Endodermal cell (in vitro differentiated cells): ENCODE results near the gene CISD2. TPM values are rescaled to one million over a fixed set of nuclear protein-coding genes. Genes with fewer than 3 reads are reported as not detected.
"Not testable (repeated sequence)": the region's sequence is repeated elsewhere in the genome, so short reads cannot be mapped to it uniquely, and the experiment has no call there.

Experiments used
- DNase-seq: peaks from one replicate; pipeline ENCODE4 v3.0.0-alpha.2; 2017
- H3K27ac ChIP-seq: 2 replicates; pipeline ENCODE4 v1.5.1; 2013; ENCODE audit warnings: mild to moderate bottlenecking, low read depth, low read length, moderate library complexity
- H3K27me3 ChIP-seq: 2 replicates; pipeline ENCODE4 v1.6.1; 2013; ENCODE audit warnings: mild to moderate bottlenecking, low read length, moderate library complexity; ENCODE audit not compliant: insufficient read depth, control insufficient read depth, poor library complexity, severe bottlenecking
- H3K36me3 ChIP-seq: 2 replicates; pipeline ENCODE4 v1.7.0; 2013; ENCODE audit warnings: mild to moderate bottlenecking, low read length, moderate library complexity; ENCODE audit not compliant: control insufficient read depth, insufficient read depth
- H3K4me1 ChIP-seq: one replicate; pipeline ENCODE4 v1.7.0; 2013; ENCODE audit warnings: low read length; ENCODE audit not compliant: control insufficient read depth, insufficient read depth
- H3K4me3 ChIP-seq: 2 replicates; pipeline ENCODE4 v1.5.1; 2013; ENCODE audit warnings: mild to moderate bottlenecking, low read length, moderate library complexity
- H3K9ac ChIP-seq: 2 replicates; pipeline ENCODE4 v1.6.1; 2013; ENCODE audit warnings: mild to moderate bottlenecking, low read length, moderate library complexity; ENCODE audit not compliant: poor library complexity, severe bottlenecking; ENCODE audit errors: extremely low read depth
- H3K9me3 ChIP-seq: 2 replicates; pipeline ENCODE4 v1.6.1; 2013; ENCODE audit warnings: mild to moderate bottlenecking, low read length, moderate library complexity; ENCODE audit not compliant: control insufficient read depth
- H3K27ac Mint-ChIP-seq: 2 replicates; pipeline ENCODE4 v1.8.0; 2020; ENCODE audit warnings: mixed read lengths
- H3K27me3 Mint-ChIP-seq: 2 replicates; pipeline ENCODE4 v1.8.0; 2021; ENCODE audit warnings: mild to moderate bottlenecking, mixed read lengths; ENCODE audit not compliant: insufficient read depth
- H3K36me3 Mint-ChIP-seq: 2 replicates; pipeline ENCODE4 v1.8.0; 2020; ENCODE audit warnings: low read depth, mixed read lengths
- H3K4me1 Mint-ChIP-seq: 2 replicates; pipeline ENCODE4 v1.8.0; 2020; ENCODE audit warnings: mixed read lengths
- H3K4me3 Mint-ChIP-seq: 2 replicates; pipeline ENCODE4 v1.8.0; 2020; ENCODE audit warnings: mild to moderate bottlenecking, moderate library complexity, mixed read lengths
- H3K9me3 Mint-ChIP-seq: 2 replicates; pipeline ENCODE4 v1.8.0; 2020; ENCODE audit warnings: mild to moderate bottlenecking, mixed read lengths
- CTCF ChIP-seq: fragments of 200-600 bp; sonication (generic); conservative IDR thresholded peaks from 2 replicates; pipeline ENCODE4 v1.5.0; 2021; ENCODE audit warnings: antibody characterized with exemption, mild to moderate bottlenecking
- WGBS, 2 experiments: methylation state at CpG; one replicate each; pipeline versions ENCODE4 v1.1.5 to v1.1.7; 2013; ENCODE audit warnings: missing lambda C conversion rate in 2 of 2, mixed read lengths in 1 of 2; ENCODE audit not compliant: insufficient coverage in 1 of 2, insufficient read length in 1 of 2; 5-methylcytosine and 5-hydroxymethylcytosine counted together
- total RNA-seq, 2 donors: library from RNA; stranded (reverse); fragmentation: NEBNext Ultra II Directional in 1 of 2; extraction: Animal tissue kit (Norgen Biotek cat#: 25700) in 1 of 2; gene quantifications; 2 replicates in 1 of 2; 3 replicates in 1 of 2; pipeline ENCODE4 v1.2.1, GENCODE V29; 2021

CISD2 gene
- total RNA-seq, 2 donors from 2014 or later: 36.9 to 38.5 TPM

GRCh38 chr4:102862747-102863146 lies 6.0 kb upstream of the CISD2 start:
- Mint-ChIP-seq H3K4me1 (peaks cover 14% of the 10 kb centered on the region), H3K27me3 (no peaks in the 10 kb centered on the region), H3K36me3 (peaks cover 23% of the 10 kb centered on the region), H3K4me3 (no peak overlapping the region), H3K27ac (no peak overlapping the region), H3K9me3 (peaks cover 19% of the 10 kb centered on the region)
- no peak for DNase-seq
- no peaks in the 10 kb centered on the region for H3K9me3 ChIP-seq
- no peaks in the 10 kb centered on the region for H3K36me3 ChIP-seq
- no peak overlapping the region for H3K9ac ChIP-seq
- H3K4me1 ChIP-seq: no peaks in the 10 kb centered on the region
- 88 to 96% methylated on average over 1 of the region's 1 CpG for WGBS, 2 experiments
- no peaks in the 10 kb centered on the region for H3K27me3 ChIP-seq
- H3K4me3 ChIP-seq: no peak overlapping the region
- H3K27ac ChIP-seq: no peak overlapping the region
- no peak for TF ChIP-seq CTCF

GRCh38 chr4:102865327-102865726 lies 3.5 kb upstream of the CISD2 start:
- peaks cover 14% of the 10 kb centered on the region for H3K36me3 Mint-ChIP-seq

GRCh38 chr4:102867278-102868152 lies 1.3 kb upstream of the CISD2 start:
- Histone ChIP-seq H3K4me3 (peak overlapping the region; percentile 94), H3K36me3 (no peaks in the 10 kb centered on the region), H3K4me1 (peaks cover 3% of the 10 kb centered on the region), H3K27ac (no peak overlapping the region), H3K27me3 (no peaks in the 10 kb centered on the region), H3K9me3 (no peaks in the 10 kb centered on the region), H3K9ac (peak overlapping the region; percentile 80)
- Mint-ChIP-seq H3K27ac (peak overlapping the region; percentile 98), H3K27me3 (no peaks in the 10 kb centered on the region), H3K4me1 (peaks cover 30% of the 10 kb centered on the region), H3K4me3 (peak overlapping the region; percentile 80), H3K9me3 (no peaks in the 10 kb centered on the region), H3K36me3 (peaks cover 11% of the 10 kb centered on the region)
- no peak for DNase-seq
- no peak for TF ChIP-seq CTCF
- WGBS, 2 experiments: 87 to 96% methylated on average over 8 to 11 of the region's 12 CpGs

More at GRCh38 chr4:102865327-102865726, 3.5 kb upstream of the CISD2 start:
- H3K9me3 Mint-ChIP-seq, H3K27me3 ChIP-seq, DNase-seq, H3K9me3 ChIP-seq, H3K27ac ChIP-seq, H3K36me3 ChIP-seq, H3K27ac Mint-ChIP-seq, H3K4me1 ChIP-seq, H3K4me3 ChIP-seq, H3K4me3 Mint-ChIP-seq, H3K27me3 Mint-ChIP-seq, H3K9ac ChIP-seq: not testable (repeated sequence)
- WGBS, 2 experiments: 100% methylated on average over 2 to 5 of the region's 5 CpGs
- peaks cover 20% of the 10 kb centered on the region for H3K4me1 Mint-ChIP-seq
